Transverse colon (tissue), 4 donors: ENCODE results near the gene KRT1. TPM values are rescaled to one million over a fixed set of nuclear protein-coding genes. Genes with fewer than 3 reads are reported as not detected.

Experiments
- DNase-seq: peaks from one replicate; pipeline ENCODE4 v3.0.0-alpha.2; 2019
- H3K27ac ChIP-seq, 4 donors: fragments of 200-600 bp; sonication (generic); 2 replicates each; pipeline ENCODE4 v1.5.1; 2016 to 2018; ENCODE audit warnings: inconsistent platforms in 4 of 4
- H3K27me3 ChIP-seq: fragments of 200-600 bp; sonication (generic); 2 replicates; pipeline ENCODE4 v1.5.1; 2017; ENCODE audit warnings: inconsistent platforms
- H3K36me3 ChIP-seq, 4 donors: fragments of 200-600 bp; sonication (generic); 2 replicates each; pipeline ENCODE4 v1.5.1; 2017 to 2019; ENCODE audit warnings: inconsistent platforms in 4 of 4
- H3K4me1 ChIP-seq, 4 donors: fragments of 200-600 bp; sonication (generic); 2 replicates each; pipeline ENCODE4 v1.5.1; 2017 to 2020; ENCODE audit warnings: inconsistent platforms in 4 of 4
- H3K4me3 ChIP-seq, 4 donors: fragments of 200-600 bp; sonication (generic); 1 replicate in 1 of 4; 2 replicates in 3 of 4; pipeline versions ENCODE4 v1.5.1 to v1.6.1; 2017 to 2019; ENCODE audit warnings: inconsistent platforms in 4 of 4
- H3K9me3 ChIP-seq, 2 donors: fragments of 200-600 bp; sonication (generic); 2 replicates each; pipeline ENCODE4 v1.5.1; 2017 to 2019; ENCODE audit warnings: inconsistent platforms in 2 of 2
- CTCF ChIP-seq, 5 experiments: fragments of 200-600 bp in 3 of 5; fragments of 450-650 bp in 2 of 5; sonication (generic) in 3 of 5; IDR thresholded peaks; 1 replicate in 2 of 5; 2 replicates in 3 of 5; pipeline ENCODE4 v1.5.1; 2016 to 2017; ENCODE audit warnings: antibody characterized with exemption in 5 of 5, inconsistent platforms in 3 of 5, mild to moderate bottlenecking in 2 of 5, moderate library complexity in 1 of 5
- EP300 ChIP-seq: sonication (generic); formaldehyde crosslinking; IDR thresholded peaks from one replicate; pipeline ENCODE4 v1.6.1; 2017; ENCODE audit warnings: antibody characterized with exemption, low read depth
- POLR2A ChIP-seq: fragments of 450-650 bp; IDR thresholded peaks from one replicate; pipeline ENCODE4 v1.6.1; 2016; ENCODE audit warnings: antibody characterized with exemption, mild to moderate bottlenecking, moderate library complexity
- POLR2AphosphoS5 ChIP-seq, 3 donors: sonication (generic); formaldehyde crosslinking; IDR thresholded peaks; one replicate each; pipeline ENCODE4 v1.6.1; 2016; ENCODE audit warnings: antibody characterized with exemption in 3 of 3
- WGBS, 2 donors: methylation state at CpG; one replicate each; pipeline ENCODE4 v1.1.5; 2018; ENCODE audit warnings: low coverage in 1 of 2; 5-methylcytosine and 5-hydroxymethylcytosine counted together
- in situ Hi-C, 4 donors: fragments of 200-750 bp; cut with MboI; loops; one replicate each; pipeline versions ENCODE4 v1.15.0 to v1.15.1; 2017; ENCODE audit warnings: low sequenced_read_pairs in 3 of 4, low pct_ligation_motif_present in 1 of 4, low pct_unique_long_range_greater_than_20kb in 1 of 4
- intact Hi-C: fragments of 100-400 bp; cut with DNase I; formaldehyde crosslinking; loops from one replicate; pipeline ENCODE4 v1.15.1; 2023; ENCODE audit warnings: low total_unique reads
- total RNA-seq, 4 donors: library from RNA; depleted of rRNA; stranded (reverse); fragments of >200 nt; gene quantifications; one replicate each; pipeline ENCODE4 v1.1.0, GENCODE V29; 2016

KRT1 gene
- total RNA-seq, 4 donors from 2014 or later = not detected

- in situ Hi-C loops = no loop called here
- no peak overlapping the region for H3K4me3 ChIP-seq
- H3K27ac ChIP-seq = no peak overlapping the region
- H3K27me3 ChIP-seq = peaks cover 3% of the 10 kb centered on the region
- no peaks in the 10 kb centered on the region for H3K36me3 ChIP-seq
- 77 to 92% methylated on average over 2 of the region's 2 CpGs for WGBS, 2 donors
- no peaks in the 10 kb centered on the region for H3K9me3 ChIP-seq
- no peaks in the 10 kb centered on the region for H3K4me1 ChIP-seq
- DNase-seq = no peak
- TF ChIP-seq CTCF (IDR thresholded peaks at IDR 0.05) = no peak
- no peak for TF ChIP-seq POLR2AphosphoS5 (IDR thresholded peaks at IDR 0.05)
- TF ChIP-seq POLR2A = no peak
- TF ChIP-seq EP300 = no peak
- intact Hi-C loops = no loop called here
Measured at GRCh38 chr12:52682381-52682660, 2.1 kb upstream of the KRT1 start.

- peaks cover 3% of the 10 kb centered on the region for H3K27me3 ChIP-seq
Measured at GRCh38 chr12:52681526-52682380, 1.5 kb upstream of the KRT1 start.

GRCh38 chr12:52679875-52680274 lies 332 bp downstream of the KRT1 start:
- TF ChIP-seq POLR2AphosphoS5 (IDR thresholded peaks at IDR 0.05) = no peak
- TF ChIP-seq EP300 = no peak
- no peak for TF ChIP-seq POLR2A
- TF ChIP-seq CTCF (IDR thresholded peaks at IDR 0.05) = no peak
- no peak overlapping the region for H3K4me3 ChIP-seq
- H3K9me3 ChIP-seq = no peaks in the 10 kb centered on the region
- no peak for DNase-seq
- 92% methylated on average over 5 of the region's 5 CpGs; no CpG with 5 or more reads in 1 of the 2 donors for WGBS, 2 donors
- peaks cover 3% of the 10 kb centered on the region for H3K27me3 ChIP-seq
- H3K36me3 ChIP-seq = no peaks in the 10 kb centered on the region
- no peak overlapping the region for H3K27ac ChIP-seq
- intact Hi-C loops = no loop called here
- no peaks in the 10 kb centered on the region for H3K4me1 ChIP-seq
- in situ Hi-C loops = no loop called here

More at GRCh38 chr12:52681526-52682380, 1.5 kb upstream of the KRT1 start:
- in situ Hi-C loops = no loop called here
- Histone ChIP-seq H3K36me3 (no peaks in the 10 kb centered on the region), H3K4me1 (no peaks in the 10 kb centered on the region), H3K4me3 (no peak overlapping the region), H3K9me3 (no peaks in the 10 kb centered on the region), H3K27ac (no peak overlapping the region)
- TF ChIP-seq CTCF (IDR thresholded peaks at IDR 0.05) (no peak), EP300 (no peak), POLR2A (no peak), POLR2AphosphoS5 (IDR thresholded peaks at IDR 0.05) (no peak)
- no peak for DNase-seq
- intact Hi-C loops = no loop called here
- 76 to 86% methylated on average over 7 to 12 of the region's 12 CpGs for WGBS, 2 donors

- in situ Hi-C loops = no loop called here
- H3K9me3 ChIP-seq = no peaks in the 10 kb centered on the region
- H3K4me3 ChIP-seq = no peak overlapping the region
- TF ChIP-seq EP300 = no peak
- no peak for TF ChIP-seq POLR2A
- TF ChIP-seq POLR2AphosphoS5 (IDR thresholded peaks at IDR 0.05) = no peak
- no peak for TF ChIP-seq CTCF (IDR thresholded peaks at IDR 0.05)
- H3K36me3 ChIP-seq = no peaks in the 10 kb centered on the region
- H3K4me1 ChIP-seq = no peaks in the 10 kb centered on the region
- DNase-seq = no peak
- intact Hi-C loops = no loop called here
- H3K27ac ChIP-seq = no peak overlapping the region
- peaks cover 3% of the 10 kb centered on the region for H3K27me3 ChIP-seq
- WGBS, 2 donors = 74% methylated on average over 1 of the region's 1 CpG; no CpG with 5 or more reads in 1 of the 2 donors
Measured at GRCh38 chr12:52677671-52678070, 2.5 kb downstream of the KRT1 start.
